ENCODE results near the gene PGLYRP4.

- TF ChIP-seq POLR2A (IDR thresholded peaks at IDR 0.05) (no peak), POLR2AphosphoS5 (IDR thresholded peaks at IDR 0.05) (no peak), EP300 (IDR thresholded peaks at IDR 0.05) (no peak)
- TF ChIP-seq, protein P1, sequence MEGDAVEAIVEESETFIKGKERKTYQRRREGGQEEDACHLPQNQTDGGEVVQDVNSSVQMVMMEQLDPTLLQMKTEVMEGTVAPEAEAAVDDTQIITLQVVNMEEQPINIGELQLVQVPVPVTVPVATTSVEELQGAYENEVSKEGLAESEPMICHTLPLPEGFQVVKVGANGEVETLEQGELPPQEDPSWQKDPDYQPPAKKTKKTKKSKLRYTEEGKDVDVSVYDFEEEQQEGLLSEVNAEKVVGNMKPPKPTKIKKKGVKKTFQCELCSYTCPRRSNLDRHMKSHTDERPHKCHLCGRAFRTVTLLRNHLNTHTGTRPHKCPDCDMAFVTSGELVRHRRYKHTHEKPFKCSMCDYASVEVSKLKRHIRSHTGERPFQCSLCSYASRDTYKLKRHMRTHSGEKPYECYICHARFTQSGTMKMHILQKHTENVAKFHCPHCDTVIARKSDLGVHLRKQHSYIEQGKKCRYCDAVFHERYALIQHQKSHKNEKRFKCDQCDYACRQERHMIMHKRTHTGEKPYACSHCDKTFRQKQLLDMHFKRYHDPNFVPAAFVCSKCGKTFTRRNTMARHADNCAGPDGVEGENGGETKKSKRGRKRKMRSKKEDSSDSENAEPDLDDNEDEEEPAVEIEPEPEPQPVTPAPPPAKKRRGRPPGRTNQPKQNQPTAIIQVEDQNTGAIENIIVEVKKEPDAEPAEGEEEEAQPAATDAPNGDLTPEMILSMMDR (IDR thresholded peaks at IDR 0.05) = no peak
Measured at GRCh38 chr1:153394391-153394790, 45.8 kb upstream of the PGLYRP4 start.
